Measurements from ENCODE around the gene SPANXD. TPM values are rescaled to one million over a fixed set of nuclear protein-coding genes. Genes with fewer than 3 reads are reported as not detected.

The SPANXD gene
- total and polyA plus RNA-seq, 9 of the 15 experiments (the other 6 are each of a cell fraction or from before 2014, with no cell fraction given) = 0.20 TPM; not detected in 8

DNA sequence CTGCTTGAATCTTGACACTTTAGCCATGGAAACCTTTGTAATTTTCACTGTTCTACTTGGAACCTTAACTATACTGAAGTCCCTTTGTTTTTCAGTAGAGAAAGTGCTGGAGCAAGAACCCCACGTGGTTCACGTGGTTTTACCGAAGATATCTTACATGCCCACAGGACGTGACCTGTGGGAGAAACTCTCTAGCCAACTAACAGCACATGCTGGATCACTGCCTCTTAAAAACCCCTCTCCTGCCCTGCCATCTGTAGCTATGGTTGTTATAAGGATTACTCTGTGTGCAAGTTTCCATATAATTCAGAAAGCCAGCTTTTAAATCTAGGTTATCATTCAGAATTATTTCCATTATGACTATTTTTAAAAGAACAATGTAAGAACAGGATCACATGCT, 30.2 kb downstream of the SPANXD start:
- no peaks in the 10 kb centered on the region for H3K9me3 ChIP-seq (replicated peaks; ENCODE audit: control insufficient read depth, insufficient read depth, low read depth, low read length)
- in situ Hi-C loops (cut with MboI) (no loop called here), intact Hi-C loops (cut with micrococcal nuclease) (no loop called here)
- no peaks in the 10 kb centered on the region for H3K27me3 ChIP-seq (ENCODE audit: control insufficient read depth in 2 of 2, insufficient read depth in 2 of 2, low read length in 2 of 2)
- BruUV-seq (replicated peaks) = no TSS peak
- DNase-seq (ENCODE audit: extremely low read depth in 1 of 4, low spot score in 3 of 4) (no peak), FAIRE-seq (no peak), ATAC-seq (no peak)
- CTCF ChIA-PET (ENCODE audit: low intra/inter-chr PET ratio) = no interaction called here
- H3K4me2 ChIP-seq (ENCODE audit: insufficient read depth, low read length) = no peak overlapping the region
- H4K20me1 ChIP-seq (replicated peaks; ENCODE audit: control insufficient read depth, insufficient read depth, low read length) = no peaks in the 10 kb centered on the region
- no peaks in the 10 kb centered on the region for H3K36me3 ChIP-seq (ENCODE audit: control insufficient read depth, insufficient read depth, low read length)
- H3K4me1 ChIP-seq (replicated peaks in 1 of 2; ENCODE audit: control insufficient read depth in 2 of 2, insufficient read depth in 2 of 2, low read length in 2 of 2) = no peaks in the 10 kb centered on the region
- no peaks in the 10 kb centered on the region for H3K9me1 ChIP-seq (ENCODE audit: control insufficient read depth, insufficient read depth, low read length)
- H3K27ac ChIP-seq (ENCODE audit: extremely low read depth, low read depth, low read length) = no peak overlapping the region
- no peak overlapping the region for H3K4me3 ChIP-seq
- H3K9ac ChIP-seq (ENCODE audit: insufficient read depth in 1 of 2, low read depth in 2 of 2, low read length in 2 of 2) = no peak overlapping the region
- H3K79me2 ChIP-seq (ENCODE audit: control insufficient read depth, insufficient read depth, low read length) = no peaks in the 10 kb centered on the region
- POLR2A ChIA-PET = no interaction called here
- WGBS (ENCODE audit: insufficient coverage, low coverage, missing lambda C conversion rate) = 0% methylated on average over 4 of the region's 4 CpGs
- TF ChIP-seq, protein P1, sequence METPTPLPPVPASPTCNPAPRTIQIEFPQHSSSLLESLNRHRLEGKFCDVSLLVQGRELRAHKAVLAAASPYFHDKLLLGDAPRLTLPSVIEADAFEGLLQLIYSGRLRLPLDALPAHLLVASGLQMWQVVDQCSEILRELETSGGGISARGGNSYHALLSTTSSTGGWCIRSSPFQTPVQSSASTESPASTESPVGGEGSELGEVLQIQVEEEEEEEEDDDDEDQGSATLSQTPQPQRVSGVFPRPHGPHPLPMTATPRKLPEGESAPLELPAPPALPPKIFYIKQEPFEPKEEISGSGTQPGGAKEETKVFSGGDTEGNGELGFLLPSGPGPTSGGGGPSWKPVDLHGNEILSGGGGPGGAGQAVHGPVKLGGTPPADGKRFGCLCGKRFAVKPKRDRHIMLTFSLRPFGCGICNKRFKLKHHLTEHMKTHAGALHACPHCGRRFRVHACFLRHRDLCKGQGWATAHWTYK (CRISPR knock-in tag; IDR thresholded peaks at IDR 0.05) = no peak
- no peak for TF ChIP-seq BCL6 (CRISPR knock-in tag; IDR thresholded peaks at IDR 0.05)
- TF ChIP-seq, protein P2, sequence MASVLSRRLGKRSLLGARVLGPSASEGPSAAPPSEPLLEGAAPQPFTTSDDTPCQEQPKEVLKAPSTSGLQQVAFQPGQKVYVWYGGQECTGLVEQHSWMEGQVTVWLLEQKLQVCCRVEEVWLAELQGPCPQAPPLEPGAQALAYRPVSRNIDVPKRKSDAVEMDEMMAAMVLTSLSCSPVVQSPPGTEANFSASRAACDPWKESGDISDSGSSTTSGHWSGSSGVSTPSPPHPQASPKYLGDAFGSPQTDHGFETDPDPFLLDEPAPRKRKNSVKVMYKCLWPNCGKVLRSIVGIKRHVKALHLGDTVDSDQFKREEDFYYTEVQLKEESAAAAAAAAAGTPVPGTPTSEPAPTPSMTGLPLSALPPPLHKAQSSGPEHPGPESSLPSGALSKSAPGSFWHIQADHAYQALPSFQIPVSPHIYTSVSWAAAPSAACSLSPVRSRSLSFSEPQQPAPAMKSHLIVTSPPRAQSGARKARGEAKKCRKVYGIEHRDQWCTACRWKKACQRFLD (CRISPR knock-in tag; IDR thresholded peaks at IDR 0.05) = no peak
- TF ChIP-seq, protein P3, sequence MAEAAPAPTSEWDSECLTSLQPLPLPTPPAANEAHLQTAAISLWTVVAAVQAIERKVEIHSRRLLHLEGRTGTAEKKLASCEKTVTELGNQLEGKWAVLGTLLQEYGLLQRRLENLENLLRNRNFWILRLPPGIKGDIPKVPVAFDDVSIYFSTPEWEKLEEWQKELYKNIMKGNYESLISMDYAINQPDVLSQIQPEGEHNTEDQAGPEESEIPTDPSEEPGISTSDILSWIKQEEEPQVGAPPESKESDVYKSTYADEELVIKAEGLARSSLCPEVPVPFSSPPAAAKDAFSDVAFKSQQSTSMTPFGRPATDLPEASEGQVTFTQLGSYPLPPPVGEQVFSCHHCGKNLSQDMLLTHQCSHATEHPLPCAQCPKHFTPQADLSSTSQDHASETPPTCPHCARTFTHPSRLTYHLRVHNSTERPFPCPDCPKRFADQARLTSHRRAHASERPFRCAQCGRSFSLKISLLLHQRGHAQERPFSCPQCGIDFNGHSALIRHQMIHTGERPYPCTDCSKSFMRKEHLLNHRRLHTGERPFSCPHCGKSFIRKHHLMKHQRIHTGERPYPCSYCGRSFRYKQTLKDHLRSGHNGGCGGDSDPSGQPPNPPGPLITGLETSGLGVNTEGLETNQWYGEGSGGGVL (CRISPR knock-in tag; IDR thresholded peaks at IDR 0.05) = no peak
- H2AFZ ChIP-seq (ENCODE audit: low read depth, low read length) = no peak overlapping the region
